GM21515 (cell line): ENCODE measurements around the gene HSD17B14.
"Not testable (repeated sequence)": the region's sequence is repeated elsewhere in the genome, so short reads cannot be mapped to it uniquely, and the experiment has no call there.

Source experiments
- ATAC-seq: cut with Tn5 transposase; IDR thresholded peaks from one replicate; pipeline ENCODE4 v1.9.1; 2021; ENCODE audit not compliant: unreplicated experiment

The HSD17B14 gene

DNA sequence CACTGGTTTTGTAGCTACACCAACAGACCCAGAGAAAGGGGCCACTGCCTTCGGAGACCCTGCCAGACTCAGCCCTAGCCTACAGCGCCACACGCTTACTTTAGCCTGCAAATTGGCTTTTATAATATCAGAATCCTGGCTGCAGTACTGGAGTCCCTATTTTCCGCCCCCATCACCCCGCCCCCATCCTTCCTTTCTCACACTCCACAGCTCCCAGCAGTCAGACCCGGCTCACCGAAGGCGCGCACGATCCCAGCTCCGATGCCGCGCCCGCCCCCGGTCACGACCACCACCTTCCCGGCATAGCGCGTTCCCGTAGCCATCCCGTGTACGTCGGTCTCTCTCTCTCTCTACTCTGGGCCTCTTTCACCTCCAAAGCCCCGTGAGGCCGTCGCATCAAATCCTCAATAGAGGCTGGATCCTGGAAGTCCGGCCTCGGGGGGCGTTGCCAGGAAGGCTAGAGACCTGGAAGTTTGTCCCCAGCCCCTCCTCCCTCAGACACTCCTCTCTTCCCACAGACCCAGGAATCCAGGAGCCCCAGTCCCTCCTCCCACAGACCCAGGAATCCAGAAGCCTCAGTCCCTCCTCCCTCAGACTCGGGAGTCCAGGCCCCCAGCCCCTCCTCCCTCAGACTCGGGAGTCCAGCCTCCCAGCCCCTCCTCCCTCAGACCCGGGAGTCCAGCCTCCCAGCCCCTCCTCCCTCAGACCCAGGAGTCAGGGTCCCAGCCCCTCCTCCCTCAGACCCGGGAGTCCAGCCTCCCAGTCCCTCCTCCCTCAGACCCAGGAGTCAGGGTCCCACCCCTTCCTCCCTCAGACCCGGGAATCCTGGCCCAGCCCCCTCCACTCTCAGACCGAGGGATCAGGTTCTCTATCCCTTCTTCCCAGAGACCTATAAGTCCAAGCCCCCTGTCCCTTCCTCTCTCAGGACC lies at the start of gene HSD17B14:
HSD17B14 (minus strand) TSS at position 403 of the 929 bp plus-strand sequence; CDS start at position 323, 80 bp downstream.
- ATAC-seq = no peak

DNA sequence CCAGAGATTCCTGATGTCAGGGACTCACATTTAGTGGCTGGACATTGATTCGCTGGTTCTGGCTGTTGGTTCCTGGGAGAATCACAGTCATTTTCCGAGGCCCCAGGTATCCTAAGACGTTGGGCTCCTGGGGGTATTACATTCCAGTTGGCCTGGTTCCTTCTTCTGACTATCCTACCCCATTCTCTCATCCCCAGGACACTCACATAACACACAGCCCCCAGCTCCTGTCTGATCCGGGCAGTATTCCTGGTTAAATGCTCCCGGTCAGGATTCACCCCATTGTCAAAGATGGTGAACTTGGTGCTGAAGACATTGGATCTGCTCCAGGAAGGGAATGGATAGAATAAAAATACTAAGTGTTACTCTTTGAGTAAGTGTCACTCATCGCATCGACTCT lies 47.4 kb upstream of the HSD17B14 start:
- ATAC-seq = no peak

DNA sequence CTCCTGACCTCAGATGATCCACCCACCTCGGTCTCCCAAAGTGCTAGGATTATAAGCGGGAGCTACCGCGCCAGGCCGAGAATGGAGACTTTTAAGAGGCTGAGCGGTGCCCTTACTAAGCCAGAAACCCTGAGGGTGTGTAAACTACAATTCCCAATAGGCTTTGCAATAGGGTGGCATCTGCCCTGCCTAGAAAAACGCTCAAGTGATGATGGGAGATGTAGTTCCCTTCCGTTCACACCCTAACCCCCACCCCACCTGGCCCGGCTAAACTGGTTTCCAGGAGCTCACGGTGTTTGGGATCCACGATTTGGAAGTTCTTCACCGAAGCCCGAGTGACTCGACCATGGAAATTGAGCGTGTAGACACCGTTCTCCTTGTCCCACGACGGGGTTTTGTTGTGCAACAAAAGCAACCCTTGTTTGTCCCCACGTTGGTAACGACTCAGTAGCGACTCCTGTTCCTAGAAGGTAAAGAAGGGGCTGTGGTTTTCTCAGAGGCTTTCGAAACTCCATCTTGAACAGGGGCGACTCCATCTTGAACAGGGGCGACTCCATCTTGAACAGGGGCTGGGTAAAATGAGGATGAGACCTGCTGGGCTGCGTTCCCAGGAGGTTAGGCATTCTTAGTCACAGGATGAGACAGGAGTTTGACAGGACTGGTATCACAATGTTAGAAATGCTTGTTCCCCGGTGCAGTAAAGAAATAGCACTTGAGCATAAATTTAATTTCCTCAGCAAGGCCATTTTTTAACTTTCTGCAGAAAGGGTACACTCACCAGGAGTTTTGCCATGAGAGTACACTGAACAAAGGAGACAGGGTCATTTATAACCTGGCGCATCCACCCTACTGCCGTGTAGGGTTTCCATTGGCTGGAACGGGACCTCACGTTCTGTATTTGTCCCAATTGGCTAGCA lies 45.7 kb upstream of the HSD17B14 start:
- ATAC-seq = no peak

DNA sequence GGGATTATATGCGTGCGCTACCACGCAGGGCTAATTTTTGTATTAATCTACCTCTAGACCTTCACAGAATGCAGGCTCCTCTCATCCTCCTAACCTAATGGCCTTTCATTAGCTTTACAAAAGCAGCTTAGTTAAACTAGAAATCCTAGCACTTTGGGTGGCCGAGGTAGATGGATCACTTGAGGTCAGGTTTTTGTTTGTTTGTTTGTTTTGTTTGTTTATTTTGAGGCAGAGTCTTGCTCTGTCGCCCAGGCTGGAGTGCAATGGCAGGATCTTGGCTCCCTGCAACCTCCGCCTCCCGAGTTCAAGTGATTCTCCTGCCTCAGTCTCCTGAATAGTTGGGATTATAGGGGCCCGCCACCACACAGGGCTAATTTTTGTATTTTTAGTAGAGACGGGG lies 43.4 kb upstream of the HSD17B14 start:
- not testable (repeated sequence) for ATAC-seq

DNA sequence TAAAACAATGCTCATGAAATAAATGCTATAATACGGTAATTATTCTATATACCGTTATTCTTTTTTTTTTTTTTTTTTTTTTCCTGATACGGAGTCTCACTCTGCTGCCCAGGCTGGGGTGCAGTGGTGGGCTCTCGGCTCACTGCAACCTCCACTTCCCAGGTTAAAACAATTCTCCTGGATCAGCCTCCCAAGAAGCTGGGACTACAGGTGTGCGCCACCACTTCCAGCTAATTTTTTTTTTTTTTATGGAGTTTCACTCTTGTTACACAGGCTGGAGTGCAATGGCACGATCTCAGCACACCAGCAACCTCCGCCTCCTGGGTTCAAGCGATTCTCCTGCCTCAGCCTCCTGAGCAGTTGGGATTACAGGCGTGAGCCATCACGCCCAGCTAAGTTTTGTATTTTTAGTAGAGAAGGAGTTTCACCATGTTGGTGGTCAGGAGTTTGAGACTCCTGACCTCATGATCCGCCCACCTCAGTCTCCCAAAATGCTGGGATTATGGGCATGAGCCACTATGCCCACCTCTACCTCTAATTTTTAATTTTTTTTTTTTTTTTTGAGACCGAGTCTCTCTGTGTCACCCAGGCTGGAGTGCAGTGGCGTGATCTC lies 42.8 kb upstream of the HSD17B14 start:
- no peak for ATAC-seq

DNA sequence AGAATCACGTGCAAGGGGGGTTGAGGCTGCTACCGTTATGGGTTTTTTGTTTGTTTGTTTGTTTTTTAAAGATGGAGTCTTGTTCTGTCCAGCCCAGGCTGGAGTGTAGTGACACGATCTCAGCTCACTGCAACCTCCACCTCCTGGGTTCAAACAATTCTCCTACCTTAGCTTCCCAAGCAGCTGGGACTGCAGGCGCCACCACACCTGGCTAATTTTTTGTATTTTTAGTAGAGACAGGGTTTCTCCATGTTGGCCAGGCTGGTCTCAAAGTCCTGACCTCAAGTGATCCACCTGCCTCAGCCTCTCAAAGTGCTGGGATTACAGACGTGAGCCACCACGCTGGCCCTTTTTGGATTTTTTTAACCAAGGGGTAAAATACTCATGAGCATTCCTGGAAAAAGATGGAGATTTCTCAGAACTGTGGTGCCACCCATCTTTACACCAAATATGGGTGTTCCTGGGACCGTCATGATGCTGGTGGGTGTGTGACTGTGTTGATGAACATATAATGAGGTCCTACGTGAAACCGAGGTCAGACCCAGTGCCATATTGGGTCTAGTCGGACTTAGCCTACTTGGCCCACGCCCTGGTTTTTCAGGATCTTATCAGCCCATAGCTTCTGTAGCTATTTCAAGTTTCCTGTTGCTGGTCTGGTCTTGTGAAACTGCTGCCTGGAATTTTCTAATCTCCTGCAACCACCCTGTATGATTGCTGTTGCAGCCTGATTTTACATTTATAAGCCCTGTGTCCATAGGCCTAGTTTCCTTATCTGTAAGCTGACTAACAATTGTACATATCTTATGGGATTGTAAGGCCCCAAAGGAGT lies 42.1 kb upstream of the HSD17B14 start:
- no peak for ATAC-seq

DNA sequence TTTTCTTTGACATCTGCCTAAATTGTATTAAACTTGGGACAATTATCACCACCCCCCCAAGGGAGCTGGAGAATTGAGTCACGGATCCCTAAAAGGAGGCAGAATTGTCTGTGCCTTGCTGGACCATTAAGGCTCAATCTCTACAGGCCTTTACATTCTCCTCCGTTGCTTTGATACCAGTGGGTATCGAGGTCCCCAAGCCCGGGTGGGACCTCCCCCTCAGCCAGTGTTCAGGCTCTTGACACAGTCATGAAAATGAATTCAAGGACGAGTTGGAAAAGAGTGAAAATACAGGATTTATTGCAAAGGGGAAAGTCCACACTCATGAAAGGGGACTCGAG lies 41.5 kb upstream of the HSD17B14 start:
- ATAC-seq = no peak

DNA sequence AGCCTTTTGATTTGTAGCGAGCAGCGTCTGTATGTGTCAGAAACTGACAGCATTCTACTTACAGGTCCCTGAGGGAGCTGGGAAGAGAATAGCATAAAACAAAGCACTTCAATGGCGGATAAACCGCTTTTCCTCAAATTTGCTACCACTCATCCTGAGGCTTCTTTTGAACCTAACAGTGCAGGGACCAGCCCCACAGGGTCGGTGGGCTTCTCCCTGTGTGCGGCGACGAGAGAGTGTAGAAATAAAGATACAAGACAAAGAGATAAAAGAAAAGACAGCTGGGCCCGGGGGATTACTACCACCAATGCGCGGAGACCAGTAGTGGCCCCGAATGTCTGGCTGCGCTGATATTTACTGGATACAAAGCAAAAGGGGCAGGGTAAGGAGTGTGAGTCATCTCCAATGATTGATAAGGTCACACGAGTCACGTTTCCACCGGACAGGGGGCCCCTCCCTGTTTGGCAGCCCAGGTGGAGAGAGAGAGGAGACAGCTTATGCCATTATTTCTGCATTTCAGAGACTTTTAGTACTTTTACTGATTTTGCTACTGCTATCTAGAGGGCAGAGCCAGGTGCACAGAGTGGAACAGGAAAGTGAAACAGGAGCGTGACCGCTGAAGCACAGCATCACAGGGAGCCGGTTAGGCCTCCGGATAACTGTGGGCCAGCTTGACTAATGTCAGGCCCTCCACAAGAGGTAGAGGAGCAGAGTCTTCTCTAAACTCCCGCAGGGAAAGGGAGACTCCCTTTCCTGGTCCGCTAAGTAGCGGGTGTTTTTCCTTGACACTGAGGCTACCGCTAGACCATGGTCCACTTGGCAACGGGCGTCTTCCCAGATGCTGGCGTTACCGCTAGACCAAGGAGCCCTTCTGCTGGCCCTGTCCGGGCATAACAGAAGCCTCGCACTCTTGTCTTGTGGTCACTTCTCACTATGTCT lies 40.0 kb upstream of the HSD17B14 start:
- ATAC-seq = not testable (repeated sequence)

DNA sequence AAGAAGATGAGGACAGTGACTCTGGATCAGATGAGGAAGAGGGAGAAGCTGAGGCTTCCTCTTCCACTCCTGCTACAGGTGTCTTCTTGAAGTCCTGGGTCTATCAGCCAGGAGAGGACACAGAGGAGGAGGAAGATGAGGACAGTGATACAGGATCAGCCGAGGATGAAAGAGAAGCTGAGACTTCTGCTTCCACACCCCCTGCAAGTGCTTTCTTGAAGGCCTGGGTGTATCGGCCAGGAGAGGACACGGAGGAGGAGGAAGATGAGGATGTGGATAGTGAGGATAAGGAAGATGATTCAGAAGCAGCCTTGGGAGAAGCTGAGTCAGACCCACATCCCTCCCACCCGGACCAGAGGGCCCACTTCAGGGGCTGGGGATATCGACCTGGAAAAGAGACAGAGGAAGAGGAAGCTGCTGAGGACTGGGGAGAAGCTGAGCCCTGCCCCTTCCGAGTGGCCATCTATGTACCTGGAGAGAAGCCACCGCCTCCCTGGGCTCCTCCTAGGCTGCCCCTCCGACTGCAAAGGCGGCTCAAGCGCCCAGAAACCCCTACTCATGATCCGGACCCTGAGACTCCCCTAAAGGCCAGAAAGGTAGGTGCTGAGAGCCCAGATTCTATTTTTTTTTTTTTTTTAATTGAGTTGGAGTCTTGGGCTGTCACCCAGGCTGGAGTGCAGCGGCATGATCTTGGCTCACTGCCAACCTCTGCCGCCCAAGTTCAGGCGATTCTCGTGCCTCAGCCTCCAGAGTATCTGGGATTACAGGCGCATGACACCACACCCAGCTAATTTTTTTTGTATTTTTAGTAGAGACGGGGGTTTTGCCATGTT lies 38.2 kb upstream of the HSD17B14 start:
- no peak for ATAC-seq

DNA sequence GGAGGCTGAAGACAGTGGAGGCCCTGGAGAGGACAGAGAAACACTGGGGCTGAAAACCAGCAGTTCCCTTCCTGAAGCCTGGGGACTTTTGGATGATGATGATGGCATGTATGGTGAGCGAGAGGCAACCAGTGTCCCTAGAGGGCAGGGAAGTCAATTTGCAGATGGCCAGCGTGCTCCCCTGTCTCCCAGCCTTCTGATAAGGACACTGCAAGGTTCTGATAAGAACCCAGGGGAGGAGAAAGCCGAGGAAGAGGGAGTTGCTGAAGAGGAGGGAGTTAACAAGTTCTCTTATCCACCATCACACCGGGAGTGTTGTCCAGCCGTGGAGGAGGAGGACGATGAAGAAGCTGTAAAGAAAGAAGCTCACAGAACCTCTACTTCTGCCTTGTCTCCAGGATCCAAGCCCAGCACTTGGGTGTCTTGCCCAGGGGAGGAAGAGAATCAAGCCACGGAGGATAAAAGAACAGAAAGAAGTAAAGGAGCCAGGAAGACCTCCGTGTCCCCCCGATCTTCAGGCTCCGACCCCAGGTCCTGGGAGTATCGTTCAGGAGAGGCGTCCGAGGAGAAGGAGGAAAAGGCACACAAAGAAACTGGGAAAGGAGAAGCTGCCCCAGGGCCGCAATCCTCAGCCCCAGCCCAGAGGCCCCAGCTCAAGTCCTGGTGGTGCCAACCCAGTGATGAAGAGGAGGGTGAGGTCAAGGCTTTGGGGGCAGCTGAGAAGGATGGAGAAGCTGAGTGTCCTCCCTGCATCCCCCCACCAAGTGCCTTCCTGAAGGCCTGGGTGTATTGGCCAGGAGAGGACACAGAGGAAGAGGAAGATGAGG lies 37.4 kb upstream of the HSD17B14 start:
- ATAC-seq = no peak

DNA sequence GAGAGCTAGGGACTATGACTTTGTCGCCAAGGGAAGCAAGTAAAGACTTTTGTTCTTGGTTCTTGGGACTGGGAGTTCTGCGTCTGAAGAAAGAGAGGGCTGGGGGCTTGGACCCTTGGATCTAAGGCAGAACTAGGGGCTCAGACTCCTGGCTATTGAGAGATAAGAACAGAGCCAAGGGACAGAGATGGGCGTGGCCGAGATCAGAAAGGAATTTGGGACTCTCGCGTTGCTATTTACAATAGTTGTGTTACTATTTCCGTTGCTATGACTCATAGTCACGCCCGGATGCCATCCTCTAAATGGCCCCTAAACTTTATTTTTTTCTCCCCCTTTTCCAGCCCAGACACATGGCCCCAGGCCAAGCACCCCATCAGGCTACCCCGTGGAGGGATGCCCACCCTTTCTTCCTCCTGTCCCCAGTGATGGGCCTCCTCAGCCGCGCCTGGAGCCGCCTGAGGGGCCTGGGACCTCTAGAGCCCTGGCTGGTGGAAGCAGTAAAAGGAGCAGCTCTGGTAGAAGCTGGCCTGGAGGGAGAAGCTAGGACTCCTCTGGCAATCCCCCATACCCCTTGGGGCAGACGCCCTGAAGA lies 36.7 kb upstream of the HSD17B14 start:
- ATAC-seq = peak; percentile 15

DNA sequence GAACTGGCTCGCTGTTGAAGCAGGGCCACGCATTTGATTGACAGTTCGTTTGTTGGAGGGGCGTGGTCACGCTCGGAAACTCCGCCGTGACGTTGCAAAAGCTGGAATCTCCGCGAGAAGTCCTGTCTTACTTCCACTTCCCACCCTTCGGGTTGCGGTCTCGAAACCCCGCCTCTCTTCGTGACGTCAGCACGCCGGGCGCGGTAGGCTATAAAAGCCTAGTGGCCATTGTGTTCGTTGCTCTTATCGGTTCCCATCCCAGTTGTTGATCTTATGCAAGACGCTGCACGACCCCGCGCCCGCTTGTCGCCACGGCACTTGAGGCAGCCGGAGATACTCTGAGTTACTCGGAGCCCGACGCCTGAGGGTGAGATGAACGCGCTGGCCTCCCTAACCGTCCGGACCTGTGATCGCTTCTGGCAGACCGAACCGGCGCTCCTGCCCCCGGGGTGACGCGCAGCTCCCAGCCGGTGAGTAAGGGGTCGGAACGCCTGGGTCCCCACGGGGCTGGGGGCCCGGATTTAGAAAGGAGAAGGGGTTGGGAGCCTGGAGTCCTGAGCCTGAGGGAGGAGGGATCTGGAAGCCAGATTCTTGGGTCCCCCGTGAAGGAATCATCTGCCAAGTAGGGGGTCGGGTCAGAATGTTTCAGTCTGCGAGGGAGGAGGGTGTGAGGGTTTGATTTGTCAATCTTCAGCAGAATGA lies 36.0 kb upstream of the HSD17B14 start, which contains the start of gene PPP1R15A:
PPP1R15A (plus strand) TSS at position 240 of the 702 bp plus-strand sequence. CDS start 813 bp downstream, outside the sequence.
- peak; percentile 51 for ATAC-seq

DNA sequence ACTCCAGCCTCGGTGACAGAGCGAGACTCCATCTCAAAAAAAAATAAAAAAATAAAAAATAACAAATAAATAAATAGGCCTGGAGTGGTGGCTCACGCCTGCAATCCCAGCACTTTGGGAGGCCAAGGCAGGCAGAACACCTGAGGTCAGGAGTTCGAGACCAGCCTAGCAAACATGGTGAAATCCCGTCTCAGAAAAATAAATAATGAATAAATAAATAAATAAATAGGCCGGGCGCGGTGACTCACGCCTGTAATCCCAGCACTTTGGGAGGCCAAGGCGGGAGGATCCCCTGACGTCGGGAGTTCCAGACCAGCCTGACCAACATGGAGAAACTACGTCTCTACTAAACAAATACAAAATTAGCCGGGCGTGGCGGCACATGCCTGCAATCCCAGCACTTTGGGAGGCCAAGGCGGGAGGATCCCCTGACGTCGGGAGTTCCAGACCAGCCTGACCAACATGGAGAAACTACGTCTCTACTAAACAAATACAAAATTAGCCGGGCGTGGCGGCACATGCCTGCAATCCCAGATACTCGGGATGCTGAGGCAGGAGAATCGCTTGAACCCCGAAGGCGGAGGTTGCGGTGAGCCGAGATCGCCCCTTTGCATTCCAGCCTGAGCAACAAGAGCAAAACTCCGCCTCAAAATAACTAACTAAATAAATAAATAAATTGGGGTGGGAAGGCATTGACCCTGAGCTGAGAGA lies 35.3 kb upstream of the HSD17B14 start:
- ATAC-seq = not testable (repeated sequence)

DNA sequence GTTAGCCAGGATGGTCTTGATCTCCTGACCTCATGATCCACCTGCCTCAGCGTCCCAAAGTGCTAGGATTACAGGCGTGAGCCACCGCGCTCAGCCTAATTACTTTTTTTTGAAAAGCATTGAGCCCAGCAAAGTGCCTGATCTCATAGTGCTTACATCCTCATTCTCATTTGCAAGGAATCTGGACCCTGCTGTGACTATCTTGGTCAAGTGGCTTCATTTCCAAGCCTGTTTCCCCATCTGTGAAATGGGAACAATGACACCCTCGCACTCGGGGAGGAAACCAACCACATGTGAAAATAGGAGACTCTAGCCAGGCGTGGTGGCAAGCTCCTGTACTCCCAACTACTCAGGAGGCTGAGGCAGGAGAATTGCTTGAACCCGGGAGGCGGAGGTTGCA lies 33.8 kb upstream of the HSD17B14 start:
- ATAC-seq = no peak

DNA sequence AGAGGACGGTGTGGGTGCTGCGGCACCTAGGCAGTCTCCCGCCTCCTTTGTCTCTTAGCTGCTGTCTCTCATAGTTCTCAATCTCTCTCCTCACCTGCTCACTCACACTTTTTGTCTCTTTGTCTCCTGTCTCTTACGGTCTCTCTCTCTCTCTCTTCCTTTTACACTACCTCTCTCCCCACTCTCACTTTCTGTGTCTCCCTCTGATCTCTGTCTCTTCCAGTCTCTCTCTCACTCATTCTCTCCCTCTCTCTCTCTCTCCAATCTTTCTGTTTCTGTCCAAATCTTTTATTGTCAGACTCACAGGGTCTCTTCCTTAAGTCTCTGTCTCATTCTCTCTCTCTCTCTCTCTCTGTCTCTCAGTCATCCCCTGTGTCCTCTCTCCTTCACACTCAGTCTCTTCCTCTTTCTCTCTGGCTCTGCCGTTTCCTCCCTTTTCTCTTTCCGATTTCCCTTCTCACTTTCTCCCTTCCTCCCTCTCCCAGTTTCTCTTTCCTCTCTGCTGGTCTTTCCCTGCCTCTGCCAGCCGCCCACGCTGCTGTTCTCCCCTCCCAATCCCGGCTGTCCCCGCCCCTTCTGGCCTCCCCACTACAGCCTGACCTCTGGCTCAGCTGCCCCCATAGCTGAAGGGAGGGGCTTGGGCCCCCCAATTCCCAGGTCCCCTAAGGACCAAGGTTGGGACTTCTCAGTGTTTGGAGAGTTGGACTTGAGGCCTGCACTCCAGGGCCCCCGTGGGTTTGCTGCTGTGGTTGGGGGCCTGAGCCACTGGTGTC lies 32.0 kb upstream of the HSD17B14 start, which contains the start of gene PLEKHA4:
PLEKHA4 (minus strand) TSS at position 504 of the 773 bp plus-strand sequence. CDS start 997 bp downstream, outside the sequence.
- ATAC-seq = no peak
